ENCODE results near the gene GRM5.
"Not testable (repeated sequence)": the region's sequence is repeated elsewhere in the genome, so short reads cannot be mapped to it uniquely, and the experiment has no call there.

The GRM5 gene

DNA sequence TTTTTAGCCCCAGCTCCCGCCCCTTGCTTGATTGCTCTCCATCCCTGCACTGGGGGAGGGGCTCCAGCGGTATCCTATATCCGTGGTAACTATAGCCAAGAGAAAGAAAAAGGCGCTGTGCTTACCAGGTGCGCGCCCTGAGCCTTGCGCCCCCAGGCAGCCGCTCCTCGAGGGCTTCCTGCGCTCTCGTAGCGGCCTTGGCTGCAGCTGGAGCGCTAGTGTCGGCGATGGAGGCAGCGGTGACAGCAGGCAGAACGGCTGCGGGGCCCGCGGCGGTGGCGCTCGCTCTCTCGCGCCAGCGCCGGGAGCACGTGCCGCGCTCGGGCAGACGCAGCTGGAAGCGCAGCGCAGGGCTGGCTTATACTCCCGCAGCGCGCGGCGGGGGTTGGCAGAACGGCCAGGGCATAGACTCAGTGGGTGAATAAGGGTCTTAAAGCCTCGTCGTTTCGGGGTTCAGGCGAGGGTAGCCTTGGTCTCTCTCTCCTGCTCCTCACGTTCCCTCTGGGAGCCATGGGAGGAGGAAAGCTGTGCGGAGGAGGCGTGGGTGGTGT, at the start of gene GRM5:
Gene GRM5, minus strand, starts transcription at position 332 of the 551 bp plus-strand sequence. CDS start 18,110 bp downstream, outside the sequence.
- not testable (repeated sequence) for DNase-seq (ENCODE audit: low spot score)

DNA sequence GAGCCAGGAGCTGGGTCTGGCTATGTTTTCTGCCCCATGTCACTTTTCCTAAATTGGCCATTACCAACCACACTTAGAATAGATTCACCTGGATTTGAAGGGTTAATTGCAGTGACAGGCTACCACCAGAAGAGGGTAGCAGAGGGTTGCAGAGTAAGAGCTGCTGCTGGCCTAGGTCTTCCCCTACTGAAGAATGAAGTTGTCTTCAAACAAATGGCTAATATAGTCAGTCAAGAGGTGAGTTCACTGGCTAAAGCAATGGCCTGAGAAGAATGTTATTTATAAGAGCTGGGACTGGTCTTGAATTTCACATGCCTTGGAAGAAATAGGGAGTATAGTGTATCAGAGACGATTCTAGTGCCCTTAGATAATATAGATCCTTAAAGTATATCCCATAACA, 32.2 kb upstream of the GRM5 start:
- peak; percentile 5 for DNase-seq (ENCODE audit: low spot score)

DNA sequence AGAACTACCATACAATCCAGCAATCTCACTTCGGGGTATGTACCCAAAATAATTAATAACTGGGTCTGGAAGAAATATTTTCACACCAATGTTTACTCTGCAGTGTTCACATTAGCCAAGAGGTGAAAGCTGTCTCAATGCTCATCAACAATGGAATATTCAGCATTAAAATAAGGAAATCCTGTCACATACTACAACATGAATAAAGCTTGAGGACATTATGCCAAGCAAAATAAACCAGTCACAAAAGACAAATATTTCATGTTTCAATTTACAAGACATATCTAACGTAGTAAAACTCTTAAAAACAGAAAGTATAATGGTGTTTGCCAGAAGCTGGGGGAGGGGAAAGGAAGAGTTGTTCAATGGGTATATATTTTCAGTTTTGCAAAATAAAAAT, 28.0 kb upstream of the GRM5 start:
- DNase-seq (ENCODE audit: low spot score), result not testable (repeated sequence)

DNA sequence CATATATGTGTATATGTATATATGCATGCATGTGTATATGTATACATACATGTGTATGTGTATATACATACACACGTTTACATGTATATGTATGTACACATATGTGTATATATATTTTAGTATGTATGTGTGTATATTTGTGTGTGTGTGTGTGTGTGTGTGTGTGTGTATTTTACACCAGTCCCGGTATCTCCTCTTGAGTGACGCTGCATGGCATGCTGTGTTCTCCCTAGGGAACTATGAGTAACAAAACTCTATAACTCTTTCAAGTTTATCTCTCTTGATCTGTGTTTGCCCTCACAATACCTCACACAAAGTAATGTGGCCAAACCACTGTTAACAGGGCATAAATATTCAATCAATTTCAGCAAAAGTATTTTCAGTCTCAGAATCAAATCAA, 19.2 kb upstream of the GRM5 start:
- DNase-seq (ENCODE audit: low spot score), result not testable (repeated sequence)

DNA sequence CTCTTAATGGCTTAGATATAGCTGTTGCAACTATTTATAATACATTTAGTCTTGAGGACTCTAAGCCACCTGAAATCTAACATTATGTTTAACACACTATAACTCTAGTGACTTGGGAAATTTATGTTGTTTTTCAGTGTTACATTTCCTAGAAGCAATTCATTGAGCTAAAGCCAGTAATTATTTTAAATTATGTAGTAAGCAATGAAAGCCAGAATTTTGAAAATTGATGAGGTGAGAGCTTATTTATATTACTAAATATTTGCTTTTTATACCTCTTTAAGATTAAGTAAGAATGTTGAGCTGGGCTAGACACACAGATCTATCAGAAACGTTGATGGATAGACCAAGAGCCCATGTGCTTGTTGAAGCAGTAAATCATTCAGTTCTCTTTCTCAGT, 5.1 kb upstream of the GRM5 start:
- DNase-seq (ENCODE audit: low spot score), result not testable (repeated sequence)

DNA sequence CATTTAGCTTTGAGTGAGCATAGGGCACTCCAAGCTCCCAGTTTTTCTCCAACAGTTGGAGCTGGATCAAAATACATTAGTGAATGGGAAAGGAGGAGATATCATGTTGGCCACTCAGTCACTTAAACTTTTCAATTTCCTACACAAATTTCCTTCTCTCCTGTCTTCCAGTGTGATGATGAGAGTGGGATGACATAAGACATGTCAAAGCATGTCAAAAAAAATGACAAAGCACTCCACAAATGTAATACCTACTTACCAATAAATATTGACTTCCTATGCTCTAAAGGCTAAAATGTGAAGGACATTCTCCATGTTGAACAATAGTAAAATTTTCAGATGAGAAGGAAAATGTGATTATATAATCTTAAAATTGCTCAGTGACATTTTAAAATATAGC, 1.5 kb upstream of the GRM5 start:
- no peak for DNase-seq (ENCODE audit: low spot score)

DNA sequence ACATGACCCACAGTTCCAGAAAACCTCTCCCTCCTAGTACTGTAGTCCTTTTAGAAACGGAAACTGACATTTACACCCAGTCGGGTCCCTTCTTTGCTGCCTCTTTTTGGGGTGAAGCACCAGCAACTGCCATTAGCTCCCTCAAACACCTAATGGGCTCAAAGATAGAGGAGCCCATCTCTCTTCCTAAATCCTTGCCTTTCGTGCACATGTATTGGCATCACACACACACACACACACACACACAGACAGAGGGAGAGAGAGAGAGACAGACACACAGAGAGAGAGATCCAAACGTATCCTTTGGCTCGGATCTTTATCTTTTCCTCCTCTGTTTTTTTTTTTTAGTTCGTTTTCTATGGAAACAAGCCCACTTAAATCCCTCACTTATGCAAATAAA, 716 bp downstream of the GRM5 start:
- no peak for DNase-seq (ENCODE audit: low spot score)

DNA sequence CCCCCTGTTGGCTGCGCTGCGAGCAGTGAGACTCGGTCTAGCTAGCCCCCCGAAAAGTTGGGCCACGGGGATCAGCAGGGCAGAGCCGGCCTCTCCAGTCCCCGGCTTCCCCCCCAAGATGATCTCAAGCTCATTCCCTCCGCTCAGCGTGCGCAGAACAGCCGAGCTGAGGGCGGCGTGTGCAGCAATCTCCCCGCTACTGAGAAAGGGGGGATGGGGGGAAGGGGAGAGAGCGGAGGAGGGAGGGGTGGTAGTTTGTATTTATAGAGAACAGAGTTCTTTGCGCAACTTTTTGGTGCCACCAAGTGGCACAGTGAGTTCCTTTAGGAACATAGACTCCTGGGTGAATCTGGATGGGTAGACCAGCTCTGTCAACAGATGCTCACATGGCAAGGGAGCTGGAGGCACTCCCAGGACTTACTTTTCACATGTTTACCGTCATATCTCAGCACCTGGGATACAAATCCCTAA, 2.3 kb downstream of the GRM5 start:
- DNase-seq (ENCODE audit: low spot score), result peak; percentile 40

DNA sequence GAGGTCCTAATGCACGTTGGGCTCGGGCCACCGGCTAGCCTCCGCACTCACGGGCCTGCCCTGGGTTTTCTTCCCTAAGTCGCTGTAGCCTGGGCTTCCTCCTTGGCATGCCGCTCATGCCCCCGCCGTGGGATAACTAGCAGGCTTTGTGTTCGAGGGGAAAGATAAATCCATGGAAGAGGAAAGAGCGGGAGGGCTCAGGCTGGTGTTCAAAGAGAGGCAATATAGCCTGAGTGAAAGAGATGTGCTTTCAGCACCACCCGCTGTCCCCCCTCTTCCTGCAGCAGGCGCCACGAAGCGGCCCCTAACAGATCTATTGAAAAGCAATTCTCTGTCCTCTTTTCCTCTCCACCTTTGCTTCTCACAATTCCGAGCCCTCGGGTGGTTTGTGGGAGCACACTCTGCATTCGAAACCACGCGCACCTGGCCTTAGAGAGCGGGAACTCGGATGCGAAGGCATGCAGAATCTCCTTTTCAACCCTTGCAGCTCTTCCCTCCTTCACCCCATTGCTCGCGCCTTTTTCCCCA, 2.9 kb downstream of the GRM5 start:
- not testable (repeated sequence) for DNase-seq (ENCODE audit: low spot score)

DNA sequence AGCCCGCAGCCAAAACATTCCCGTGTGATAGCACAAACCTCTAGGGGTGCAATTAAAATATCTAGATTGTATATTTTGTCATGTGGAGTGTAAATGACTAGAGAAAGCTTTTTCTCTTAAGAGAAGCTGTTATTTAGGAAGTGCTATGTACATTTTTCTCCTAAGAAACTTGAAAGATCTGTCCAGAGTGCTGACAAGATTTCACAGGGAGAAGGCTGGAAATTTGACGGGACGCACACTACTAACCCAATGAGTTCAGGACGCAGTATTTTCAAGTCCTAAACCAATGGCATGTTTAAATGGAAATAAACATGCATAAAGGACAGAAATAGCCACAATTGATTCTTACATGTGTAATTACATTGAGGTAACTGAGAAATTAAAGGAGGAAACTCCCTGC, 3.9 kb downstream of the GRM5 start:
- DNase-seq (ENCODE audit: low spot score), result not testable (repeated sequence)

DNA sequence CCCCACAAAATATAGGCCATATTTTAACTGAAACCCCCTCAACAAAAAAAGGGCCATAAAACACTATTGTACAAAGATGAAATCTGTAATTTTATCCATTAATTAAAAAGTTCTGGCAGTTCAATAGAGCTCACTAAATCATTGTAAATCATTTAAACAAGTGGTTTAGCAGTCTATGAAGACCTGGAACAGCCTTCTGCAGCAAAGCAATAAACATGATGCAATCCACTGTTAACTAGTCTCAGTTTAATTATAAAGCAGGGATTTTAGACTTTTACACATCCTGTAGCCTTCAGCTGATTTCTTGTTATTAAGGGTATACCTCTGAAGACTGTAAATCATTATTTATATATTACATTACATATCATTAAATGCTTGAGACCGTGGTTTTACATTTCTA, 8.4 kb downstream of the GRM5 start:
- DNase-seq (ENCODE audit: low spot score), result not testable (repeated sequence)

DNA sequence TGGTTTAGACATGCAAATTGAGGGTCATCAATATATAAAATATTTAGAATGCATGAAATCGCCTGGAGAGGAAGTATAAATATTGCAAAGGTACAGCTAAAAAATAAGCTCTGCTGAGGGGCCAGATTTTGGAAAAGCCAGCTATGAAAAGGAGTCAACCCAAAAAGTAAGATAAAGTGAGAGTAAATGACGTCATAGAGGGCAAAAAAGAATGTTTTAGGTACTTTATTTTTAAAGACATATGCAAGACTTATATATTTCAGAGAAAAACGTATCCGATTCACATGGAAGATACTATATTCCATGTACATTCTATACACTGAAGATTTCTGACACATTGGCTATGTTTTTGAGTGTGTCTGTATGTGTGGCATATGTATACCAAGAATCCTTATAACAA, 13.6 kb downstream of the GRM5 start:
- DNase-seq (ENCODE audit: low spot score), result no peak

DNA sequence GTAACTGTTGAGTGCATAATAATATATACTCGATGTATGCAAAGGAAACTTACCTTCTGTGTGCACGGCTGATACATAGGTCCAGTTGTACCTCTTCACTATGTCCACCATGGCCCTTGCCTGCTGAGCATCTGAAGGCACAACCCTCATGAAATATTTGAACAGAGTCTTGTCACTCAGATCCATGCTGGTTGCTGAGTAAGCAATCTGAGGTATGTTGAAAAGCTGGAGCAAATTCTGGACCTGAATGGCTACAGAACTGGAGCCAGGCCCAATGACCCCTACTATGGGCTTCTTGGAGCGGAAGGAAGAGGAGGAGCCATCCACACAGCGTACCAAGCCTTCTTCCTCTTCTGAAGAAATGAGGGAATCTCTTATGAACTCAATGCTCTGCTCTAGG, 18.6 kb downstream of the GRM5 start:
- DNase-seq (ENCODE audit: low spot score), result not testable (repeated sequence)

DNA sequence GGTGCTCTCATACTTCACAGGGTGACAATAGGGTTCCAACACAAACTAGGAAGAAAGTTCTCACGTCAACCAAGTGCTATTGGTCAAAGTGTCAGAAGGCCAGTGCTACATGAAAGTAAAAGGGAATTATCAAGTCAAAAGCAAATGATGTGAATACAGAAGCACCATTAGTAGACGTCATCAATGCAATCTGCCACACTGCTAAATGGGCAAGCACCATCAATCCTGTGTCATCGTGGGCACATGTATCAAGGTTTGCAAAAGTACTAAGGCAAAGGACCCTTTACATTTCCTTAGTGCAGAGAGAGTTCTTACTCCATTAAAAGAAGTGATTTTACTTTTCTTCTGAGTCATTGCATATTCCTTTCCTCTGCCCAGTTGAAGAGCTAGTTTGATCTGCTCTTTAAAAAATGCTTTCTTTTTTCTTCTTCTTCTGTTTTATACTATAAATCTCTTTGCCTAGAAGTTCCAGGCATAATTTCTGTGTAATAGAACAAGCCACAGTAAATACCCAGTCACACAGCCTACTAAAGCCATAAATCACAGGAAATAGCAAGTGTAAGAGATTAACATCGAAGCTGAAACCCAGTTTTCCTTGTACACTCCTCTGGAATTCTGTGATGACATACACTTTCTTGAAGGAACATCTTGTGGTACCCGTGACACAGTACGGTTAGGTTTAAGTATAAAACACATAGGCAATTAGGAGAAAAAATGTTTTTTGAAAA, 21.8 kb downstream of the GRM5 start:
- DNase-seq (ENCODE audit: low spot score), result not testable (repeated sequence)

DNA sequence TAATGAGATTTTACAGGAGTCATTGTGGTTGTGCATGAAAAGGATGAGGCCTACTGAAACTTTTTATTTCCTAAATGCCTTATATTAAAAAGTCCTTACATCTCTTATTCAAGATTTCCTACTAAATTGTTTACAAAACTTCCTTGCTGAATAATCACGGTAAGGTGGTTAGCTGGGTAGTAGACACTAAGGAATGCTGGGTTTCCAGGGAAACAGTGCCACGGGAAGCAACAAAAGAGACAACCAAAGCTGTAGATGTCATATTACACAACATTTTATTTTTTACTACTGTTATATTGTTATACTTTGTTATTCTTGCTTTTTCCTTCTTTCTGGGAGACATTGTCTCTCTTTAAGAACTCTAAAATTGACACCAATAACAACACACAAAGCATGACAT, 36.1 kb downstream of the GRM5 start:
- not testable (repeated sequence) for DNase-seq (ENCODE audit: low spot score)

DNA sequence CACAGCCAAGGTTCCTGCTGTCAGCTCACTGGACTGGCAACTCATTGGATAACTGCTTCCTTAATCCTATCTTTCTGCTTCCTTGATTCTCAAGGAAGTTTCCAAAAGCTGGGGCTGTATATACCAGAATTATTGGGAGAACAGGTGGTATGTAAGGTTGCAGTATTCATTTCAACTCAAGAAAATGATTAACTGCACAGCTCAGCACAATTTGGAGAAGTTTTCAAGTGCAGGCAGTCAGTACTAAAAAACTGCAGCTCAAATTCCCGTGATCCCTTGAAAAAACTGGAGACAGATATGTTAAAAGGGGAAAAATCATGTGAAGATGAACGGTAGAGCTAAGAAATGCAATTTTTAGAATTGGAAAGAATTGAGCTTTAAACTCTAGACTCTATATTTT, 44.4 kb downstream of the GRM5 start:
- DNase-seq (ENCODE audit: low spot score), result no peak

DNA sequence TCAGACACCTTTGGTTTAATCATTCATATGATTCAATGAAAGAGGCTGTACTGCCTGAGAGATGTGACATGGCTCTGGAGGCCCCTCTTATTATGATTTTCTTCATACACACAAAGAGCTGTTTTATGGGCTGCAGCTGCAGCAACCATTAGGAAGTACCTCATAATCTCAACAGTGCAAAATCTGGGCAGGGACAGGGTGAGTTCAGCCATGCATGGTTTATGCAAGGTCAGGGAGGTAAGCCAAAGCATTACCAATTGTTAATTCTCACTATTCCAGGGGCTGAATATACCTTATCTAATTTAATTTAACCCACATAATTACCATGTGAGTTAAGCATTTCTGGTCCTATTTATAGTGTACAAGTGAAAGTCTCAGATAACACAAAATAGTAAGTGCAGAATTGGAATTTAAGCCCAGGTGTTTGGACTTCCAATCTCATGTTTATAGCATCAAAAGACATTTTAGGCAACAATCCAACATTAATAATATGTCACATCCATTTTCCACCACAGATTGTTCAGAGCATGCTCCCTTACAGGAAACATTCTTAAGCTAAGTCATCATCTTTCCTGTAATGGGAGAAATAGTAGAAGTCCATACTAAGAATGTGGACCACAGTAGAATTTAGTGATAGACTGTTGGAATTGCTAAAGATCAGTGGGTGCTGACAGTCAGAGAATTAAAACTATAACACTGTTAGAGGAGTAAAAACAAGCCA, 45.8 kb downstream of the GRM5 start:
- DNase-seq (ENCODE audit: low spot score), result not testable (repeated sequence)

DNA sequence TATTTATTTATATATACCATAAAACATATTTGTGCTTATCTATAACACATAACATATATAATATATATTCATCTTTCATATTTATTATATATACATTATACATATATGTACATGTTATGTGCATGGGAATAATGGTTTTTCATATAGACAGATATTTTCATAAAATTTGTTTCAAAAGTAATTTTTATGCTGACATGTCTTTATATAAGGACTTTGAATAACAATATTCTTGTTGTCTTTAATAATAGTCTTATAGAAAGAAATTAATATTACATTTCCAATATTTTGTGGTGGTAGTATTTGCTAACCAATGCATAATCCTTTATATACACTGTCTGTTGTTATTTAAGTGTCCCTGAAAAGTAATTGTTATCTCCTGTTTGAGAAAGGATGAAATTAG, 49.6 kb downstream of the GRM5 start:
- no peak for DNase-seq (ENCODE audit: low spot score)

DNA sequence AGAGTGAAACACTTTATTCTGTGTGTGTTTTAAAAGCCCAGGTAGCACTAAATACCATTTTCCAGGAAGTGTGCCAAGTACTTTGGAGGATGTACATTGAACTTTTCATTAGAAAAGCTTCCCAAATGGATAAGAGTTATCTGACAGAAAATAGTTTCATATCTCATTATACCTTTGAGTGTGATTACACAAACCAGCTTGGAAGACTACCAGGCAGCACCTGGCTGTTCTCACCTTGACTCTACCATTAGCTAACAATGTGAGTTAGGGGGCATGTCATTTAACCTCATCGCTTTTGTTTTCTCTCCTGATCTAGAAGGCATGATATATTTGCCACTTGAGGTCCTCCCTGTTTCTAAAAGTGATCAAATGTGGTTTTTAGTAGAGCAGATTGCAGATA, 50.2 kb downstream of the GRM5 start:
- no peak for DNase-seq (ENCODE audit: low spot score)

DNA sequence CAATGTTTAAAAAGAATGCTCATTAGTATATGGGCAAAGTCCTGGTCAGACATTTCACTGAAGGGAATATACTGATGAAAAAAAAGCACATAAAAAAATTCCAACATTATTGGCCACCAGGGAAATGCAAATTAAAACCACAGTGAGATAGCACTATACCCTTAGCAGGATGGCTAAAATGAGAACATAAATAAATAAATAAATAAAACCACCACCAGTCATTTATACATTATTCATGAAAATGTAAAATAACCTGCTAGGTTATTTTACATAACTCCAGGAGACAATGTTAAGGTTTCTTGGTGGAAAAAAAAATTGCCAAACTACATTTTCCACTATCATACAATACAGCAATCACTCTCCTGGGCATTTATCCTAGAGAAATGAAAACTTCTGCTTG, 64.9 kb downstream of the GRM5 start:
- not testable (repeated sequence) for DNase-seq (ENCODE audit: low spot score)

DNA sequence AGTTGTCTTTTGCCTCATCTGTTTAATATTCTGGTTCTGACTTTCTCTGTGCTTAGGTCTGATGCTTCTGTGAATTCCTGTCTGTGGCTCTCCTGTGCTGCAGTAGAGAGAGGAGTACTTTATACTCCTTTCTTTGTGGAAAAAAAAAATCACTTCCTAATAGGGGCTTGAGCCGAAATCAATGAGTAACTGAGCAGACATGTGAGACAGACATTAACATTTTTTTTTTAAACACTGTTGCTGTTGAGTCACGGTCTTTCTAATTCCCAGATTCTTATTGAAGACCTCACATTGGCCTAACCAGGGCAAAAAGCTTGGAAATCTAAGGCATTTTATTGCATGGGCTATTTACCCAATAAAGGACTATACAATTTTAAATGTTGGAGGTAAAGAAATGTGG, 86.1 kb downstream of the GRM5 start:
- no peak for DNase-seq (ENCODE audit: low spot score)

DNA sequence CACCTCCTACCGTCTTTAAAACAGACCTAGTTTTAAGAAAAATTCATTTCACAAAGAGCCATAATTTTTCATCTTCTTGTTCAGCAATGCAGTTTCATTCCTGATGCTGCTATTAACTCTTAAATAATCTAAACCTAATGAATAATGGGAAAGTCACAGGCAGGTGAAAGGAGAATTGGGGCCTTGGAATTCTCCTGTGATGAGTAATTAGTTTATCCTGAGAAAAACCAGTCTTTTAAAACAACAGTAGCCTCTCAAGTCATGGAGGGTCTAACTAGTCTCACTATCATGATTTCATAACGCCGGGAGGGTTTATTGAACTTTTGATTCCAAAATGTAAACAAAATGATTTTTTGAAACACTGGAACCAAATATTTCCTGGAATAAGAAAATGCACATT, 86.8 kb downstream of the GRM5 start:
- not testable (repeated sequence) for DNase-seq (ENCODE audit: low spot score)

DNA sequence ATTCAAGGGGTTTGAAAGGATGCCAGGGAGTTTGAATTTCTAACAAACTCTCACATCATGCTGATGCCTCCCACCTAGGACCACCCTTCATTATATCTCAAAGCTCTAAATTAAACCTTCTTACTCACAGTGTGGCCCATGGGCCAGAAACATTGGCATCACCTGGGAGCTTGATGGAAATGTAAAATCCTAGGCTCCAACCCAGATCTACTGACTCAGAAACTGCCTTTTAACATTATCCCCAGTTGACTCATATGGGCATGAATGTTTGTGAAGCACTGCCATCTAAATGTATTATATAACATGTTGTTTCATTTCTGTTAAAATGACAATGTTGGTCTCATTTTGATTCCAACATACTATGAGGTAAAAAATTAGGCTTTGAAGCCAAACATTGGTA, 90.3 kb downstream of the GRM5 start:
- not testable (repeated sequence) for DNase-seq (ENCODE audit: low spot score)

All from putamen (tissue), 1 donor.